Activated naive CD4-positive, alpha-beta T cell treated with anti-CD3 and anti-CD28 coated beads for 36 hours (primary cell): ENCODE data around the gene KIF16B. TPM values are rescaled to one million over a fixed set of nuclear protein-coding genes. Genes with fewer than 3 reads are reported as not detected.
"Not testable (repeated sequence)": the region's sequence is repeated elsewhere in the genome, so short reads cannot be mapped to it uniquely, and the experiment has no call there.

Experiments
- CTCF ChIA-PET: fragments of 350-600 bp; sonication (Branson Sonifier 250); formaldehyde crosslinking; loops from one replicate; lab custom pipeline; 2021; ENCODE audit warnings: antibody characterized with exemption; lab: Charles Lee
- DNase-seq: peaks from one replicate; pipeline ENCODE4 v3.0.0-alpha.2; 2020
- H3K27ac Mint-ChIP-seq: one replicate; pipeline ENCODE4 v1.8.0; 2021; ENCODE audit warnings: mild to moderate bottlenecking, mixed read lengths
- H3K27me3 Mint-ChIP-seq: one replicate; pipeline ENCODE4 v1.8.0; 2021; ENCODE audit warnings: low read depth, mixed read lengths
- H3K36me3 Mint-ChIP-seq: one replicate; pipeline ENCODE4 v1.8.0; 2021; ENCODE audit warnings: low read depth, mixed read lengths
- H3K4me1 Mint-ChIP-seq: one replicate; pipeline ENCODE4 v1.8.0; 2021; ENCODE audit warnings: low read depth, mixed read lengths
- H3K4me3 Mint-ChIP-seq: one replicate; pipeline ENCODE4 v1.8.0; 2021; ENCODE audit warnings: mild to moderate bottlenecking, moderate library complexity, mixed read lengths
- H3K9me3 Mint-ChIP-seq: one replicate; pipeline ENCODE4 v1.8.0; 2021; ENCODE audit warnings: mixed read lengths
- intact Hi-C: fragments of 100-400 bp; cut with micrococcal nuclease; formaldehyde crosslinking; loops from one replicate; pipeline ENCODE4 v1.15.1; 2023
- total RNA-seq, 2 experiments: library from RNA; stranded (reverse); gene quantifications; one replicate each; pipeline ENCODE4 v1.2.3, GENCODE V29; 2021

The KIF16B gene
- total RNA-seq, 2 experiments from 2014 or later, result 5.1 to 5.6 TPM

GRCh38 chr20:16564079-16564478, 9.2 kb downstream of the KIF16B start:
- intact Hi-C loops, H3K27me3 Mint-ChIP-seq, H3K4me3 Mint-ChIP-seq, H3K9me3 Mint-ChIP-seq, H3K27ac Mint-ChIP-seq, DNase-seq, CTCF ChIA-PET, H3K36me3 Mint-ChIP-seq, H3K4me1 Mint-ChIP-seq: not testable (repeated sequence)

- CTCF ChIA-PET, result no interaction called here
- peaks cover 9% of the 10 kb centered on the region for H3K4me1 Mint-ChIP-seq
- H3K27me3 Mint-ChIP-seq, result no peaks in the 10 kb centered on the region
- peaks cover 3% of the 10 kb centered on the region for H3K9me3 Mint-ChIP-seq
- no peak overlapping the region for H3K27ac Mint-ChIP-seq
- H3K4me3 Mint-ChIP-seq, result no peak overlapping the region
- no peaks in the 10 kb centered on the region for H3K36me3 Mint-ChIP-seq
- no peak for DNase-seq
- intact Hi-C loops, result no loop called here
Observed at GRCh38 chr20:16563066-16563806, 10.0 kb downstream of the KIF16B start.

GRCh38 chr20:16562259-16562658, 11.0 kb downstream of the KIF16B start:
- Mint-ChIP-seq H3K27ac (no peak overlapping the region), H3K4me3 (no peak overlapping the region), H3K9me3 (peaks cover 3% of the 10 kb centered on the region), H3K27me3 (no peaks in the 10 kb centered on the region), H3K4me1 (peaks cover 10% of the 10 kb centered on the region), H3K36me3 (no peaks in the 10 kb centered on the region)
- CTCF ChIA-PET, result no interaction called here
- no peak for DNase-seq
- intact Hi-C loops, result no loop called here

- CTCF ChIA-PET, result no interaction called here
- no peak overlapping the region for H3K4me3 Mint-ChIP-seq
- no peak for DNase-seq
- peaks cover 9% of the 10 kb centered on the region for H3K4me1 Mint-ChIP-seq
- H3K36me3 Mint-ChIP-seq, result no peaks in the 10 kb centered on the region
- no peaks in the 10 kb centered on the region for H3K27me3 Mint-ChIP-seq
- no peak overlapping the region for H3K27ac Mint-ChIP-seq
- peaks cover 3% of the 10 kb centered on the region for H3K9me3 Mint-ChIP-seq
- intact Hi-C loops, result no loop called here
Observed at GRCh38 chr20:16560661-16561060, 12.6 kb downstream of the KIF16B start.

GRCh38 chr20:16560216-16560615, 13.0 kb downstream of the KIF16B start:
- H3K27me3 Mint-ChIP-seq, result no peaks in the 10 kb centered on the region
- no peak overlapping the region for H3K4me3 Mint-ChIP-seq
- peaks cover 7% of the 10 kb centered on the region for H3K4me1 Mint-ChIP-seq
- CTCF ChIA-PET, result no interaction called here
- H3K36me3 Mint-ChIP-seq, result no peaks in the 10 kb centered on the region
- DNase-seq, result no peak
- no peak overlapping the region for H3K27ac Mint-ChIP-seq
- H3K9me3 Mint-ChIP-seq, result peaks cover 3% of the 10 kb centered on the region
- intact Hi-C loops, result no loop called here

- no peak for DNase-seq
- H3K4me3 Mint-ChIP-seq, result no peak overlapping the region
- intact Hi-C loops, result no loop called here
- CTCF ChIA-PET, result no interaction called here
- peaks cover 3% of the 10 kb centered on the region for H3K9me3 Mint-ChIP-seq
- peaks cover 5% of the 10 kb centered on the region for H3K36me3 Mint-ChIP-seq
- no peak overlapping the region for H3K27ac Mint-ChIP-seq
- no peaks in the 10 kb centered on the region for H3K27me3 Mint-ChIP-seq
- peaks cover 10% of the 10 kb centered on the region for H3K4me1 Mint-ChIP-seq
Observed at GRCh38 chr20:16556301-16556700, 16.9 kb downstream of the KIF16B start.

- Mint-ChIP-seq H3K36me3 (peaks cover 6% of the 10 kb centered on the region), H3K27me3 (no peaks in the 10 kb centered on the region), H3K27ac (no peak overlapping the region), H3K9me3 (peaks cover 4% of the 10 kb centered on the region), H3K4me3 (no peak overlapping the region), H3K4me1 (peaks cover 10% of the 10 kb centered on the region)
- intact Hi-C loops, result no loop called here
- no peak for DNase-seq
- CTCF ChIA-PET, result no interaction called here
Observed at GRCh38 chr20:16555754-16556153, 17.5 kb downstream of the KIF16B start.

GRCh38 chr20:16554766-16555543, 18.3 kb downstream of the KIF16B start:
- H3K36me3 Mint-ChIP-seq, result peaks cover 8% of the 10 kb centered on the region
- H3K27ac Mint-ChIP-seq, result no peak overlapping the region
- DNase-seq, result no peak
- H3K4me3 Mint-ChIP-seq, result no peak overlapping the region
- no peaks in the 10 kb centered on the region for H3K27me3 Mint-ChIP-seq
- CTCF ChIA-PET, result no interaction called here
- H3K4me1 Mint-ChIP-seq, result peaks cover 10% of the 10 kb centered on the region
- intact Hi-C loops, result no loop called here
- peaks cover 4% of the 10 kb centered on the region for H3K9me3 Mint-ChIP-seq

- Mint-ChIP-seq H3K4me1 (peaks cover 10% of the 10 kb centered on the region), H3K4me3 (no peak overlapping the region), H3K36me3 (peaks cover 8% of the 10 kb centered on the region), H3K9me3 (peaks cover 4% of the 10 kb centered on the region), H3K27me3 (no peaks in the 10 kb centered on the region), H3K27ac (no peak overlapping the region)
- CTCF ChIA-PET, result no interaction called here
- no peak for DNase-seq
- intact Hi-C loops, result no loop called here
Observed at GRCh38 chr20:16553684-16554083, 19.6 kb downstream of the KIF16B start.

GRCh38 chr20:16553101-16553500, 20.1 kb downstream of the KIF16B start:
- H3K27ac Mint-ChIP-seq, result no peak overlapping the region
- CTCF ChIA-PET, result no interaction called here

GRCh38 chr20:16552015-16552414, 21.2 kb downstream of the KIF16B start:
- intact Hi-C loops, result no loop called here

More at GRCh38 chr20:16553101-16553500, 20.1 kb downstream of the KIF16B start:
- no peak overlapping the region for H3K4me3 Mint-ChIP-seq
- intact Hi-C loops, result no loop called here
- no peak for DNase-seq
- H3K36me3 Mint-ChIP-seq, result peaks cover 8% of the 10 kb centered on the region
- H3K9me3 Mint-ChIP-seq, result peaks cover 4% of the 10 kb centered on the region
- peaks cover 10% of the 10 kb centered on the region for H3K4me1 Mint-ChIP-seq
- no peaks in the 10 kb centered on the region for H3K27me3 Mint-ChIP-seq

GRCh38 chr20:16551607-16552006, 21.6 kb downstream of the KIF16B start:
- no peak for DNase-seq
- Mint-ChIP-seq H3K27me3 (no peaks in the 10 kb centered on the region), H3K9me3 (peaks cover 4% of the 10 kb centered on the region), H3K4me1 (peaks cover 8% of the 10 kb centered on the region), H3K4me3 (no peak overlapping the region), H3K27ac (no peak overlapping the region), H3K36me3 (peaks cover 8% of the 10 kb centered on the region)
- CTCF ChIA-PET, result no interaction called here
- intact Hi-C loops, result no loop called here

More at GRCh38 chr20:16552015-16552414, 21.2 kb downstream of the KIF16B start:
- Mint-ChIP-seq H3K4me3 (no peak overlapping the region), H3K36me3 (peaks cover 8% of the 10 kb centered on the region), H3K27ac (no peak overlapping the region), H3K27me3 (no peaks in the 10 kb centered on the region), H3K9me3 (peaks cover 4% of the 10 kb centered on the region), H3K4me1 (peaks cover 8% of the 10 kb centered on the region)
- no peak for DNase-seq
- CTCF ChIA-PET, result no interaction called here
